IPS-18a (cell line): ENCODE measurements around the gene ARID4B.
"Not testable (repeated sequence)": the region's sequence is repeated elsewhere in the genome, so short reads cannot be mapped to it uniquely, and the experiment has no call there.

Experiments
- H3K27ac ChIP-seq: one replicate; pipeline ENCODE4 v1.5.1; 2013; ENCODE audit warnings: low read length
- H3K27me3 ChIP-seq: one replicate; pipeline ENCODE4 v1.6.1; 2013; ENCODE audit warnings: mild to moderate bottlenecking, low read length; ENCODE audit not compliant: control insufficient read depth, insufficient read depth
- H3K36me3 ChIP-seq: one replicate; pipeline ENCODE4 v1.6.1; 2013; ENCODE audit warnings: low read depth, low read length; ENCODE audit not compliant: control insufficient read depth
- H3K4me1 ChIP-seq: one replicate; pipeline ENCODE4 v1.6.1; 2013; ENCODE audit warnings: low read depth, low read length; ENCODE audit not compliant: control insufficient read depth
- H3K4me3 ChIP-seq: one replicate; pipeline ENCODE4 v1.5.1; 2013; ENCODE audit warnings: low read length
- H3K9ac ChIP-seq: one replicate; pipeline ENCODE4 v1.6.1; 2013; ENCODE audit warnings: mild to moderate bottlenecking, low read length, moderate library complexity
- H3K9me3 ChIP-seq: one replicate; pipeline ENCODE4 v1.6.1; 2013; ENCODE audit warnings: low read depth, low read length; ENCODE audit not compliant: control insufficient read depth

Gene ARID4B

DNA sequence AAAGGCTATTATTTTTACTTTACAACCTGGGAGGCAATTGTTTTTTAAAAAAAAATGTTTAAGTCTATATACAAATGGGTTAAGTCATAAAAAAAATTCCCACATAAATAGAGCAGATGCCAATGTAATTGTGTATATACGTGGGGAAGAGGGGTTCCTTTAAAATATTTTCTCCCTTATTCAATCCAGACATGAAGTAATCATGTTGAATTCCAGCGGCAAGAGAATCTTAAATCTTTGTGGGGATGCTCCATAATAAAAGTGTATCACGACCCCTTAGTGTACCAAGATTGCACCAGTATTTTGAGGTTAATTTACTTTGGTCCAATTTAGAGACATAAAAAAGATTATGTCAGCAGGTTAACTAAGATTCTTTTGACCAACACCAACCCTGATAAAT, 62.1 kb downstream of the ARID4B start:
- H3K4me3 ChIP-seq = no peak overlapping the region
- H3K27me3 ChIP-seq = no peaks in the 10 kb centered on the region
- H3K4me1 ChIP-seq = peaks cover 11% of the 10 kb centered on the region
- no peaks in the 10 kb centered on the region for H3K36me3 ChIP-seq
- H3K9me3 ChIP-seq = no peaks in the 10 kb centered on the region
- H3K27ac ChIP-seq = no peak overlapping the region
- peak overlapping the region; percentile 4 for H3K9ac ChIP-seq

DNA sequence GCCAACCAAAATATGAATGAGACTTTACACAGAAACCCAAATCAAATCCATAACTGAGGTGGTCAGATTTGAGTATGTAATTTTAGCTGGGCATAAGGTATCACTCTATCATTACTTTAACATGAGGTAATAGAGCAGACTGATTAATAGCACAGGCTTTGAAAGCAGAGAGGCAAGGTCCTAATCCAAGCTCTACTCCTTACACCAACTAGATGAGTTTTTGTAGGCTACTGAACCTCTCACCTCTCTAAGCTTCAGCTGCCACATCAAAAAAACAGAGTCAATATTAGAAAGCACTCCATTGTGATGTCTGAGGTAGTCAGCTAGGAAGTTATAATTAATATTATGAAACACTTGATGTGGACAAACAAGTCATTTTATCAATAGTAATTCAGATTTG, 63.7 kb downstream of the ARID4B start:
- no peak overlapping the region for H3K27ac ChIP-seq

DNA sequence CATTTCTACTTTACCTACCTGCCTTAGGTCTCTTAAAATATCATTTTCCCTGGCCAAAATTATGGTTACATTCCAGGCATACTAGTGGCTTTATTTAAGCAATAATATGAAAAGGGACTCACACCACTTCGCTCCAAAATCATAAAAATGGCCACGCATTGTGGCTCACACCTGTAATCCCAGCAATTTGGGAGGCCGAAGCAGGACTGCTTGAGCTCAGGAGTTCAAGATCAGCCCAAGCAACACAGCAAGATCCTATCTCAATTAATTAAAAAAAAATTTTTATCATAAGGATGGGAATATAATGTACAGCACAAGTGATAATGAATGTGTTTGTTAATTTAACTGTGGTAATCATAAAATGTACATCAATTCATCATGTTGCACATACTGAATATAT, 65.4 kb downstream of the ARID4B start:
- H3K9ac ChIP-seq = no peak overlapping the region
- H3K27me3 ChIP-seq = no peaks in the 10 kb centered on the region
- H3K36me3 ChIP-seq = peaks cover 6% of the 10 kb centered on the region
- H3K9me3 ChIP-seq = no peaks in the 10 kb centered on the region
- H3K4me3 ChIP-seq = no peak overlapping the region
- H3K27ac ChIP-seq = no peak overlapping the region
- H3K4me1 ChIP-seq = peaks cover 9% of the 10 kb centered on the region

More for the DNA sequence above, 63.7 kb downstream of the ARID4B start:
- Histone ChIP-seq H3K36me3 (peaks cover 1% of the 10 kb centered on the region), H3K27me3 (no peaks in the 10 kb centered on the region), H3K4me1 (peaks cover 6% of the 10 kb centered on the region), H3K9me3 (no peaks in the 10 kb centered on the region), H3K9ac (no peak overlapping the region), H3K4me3 (no peak overlapping the region)

DNA sequence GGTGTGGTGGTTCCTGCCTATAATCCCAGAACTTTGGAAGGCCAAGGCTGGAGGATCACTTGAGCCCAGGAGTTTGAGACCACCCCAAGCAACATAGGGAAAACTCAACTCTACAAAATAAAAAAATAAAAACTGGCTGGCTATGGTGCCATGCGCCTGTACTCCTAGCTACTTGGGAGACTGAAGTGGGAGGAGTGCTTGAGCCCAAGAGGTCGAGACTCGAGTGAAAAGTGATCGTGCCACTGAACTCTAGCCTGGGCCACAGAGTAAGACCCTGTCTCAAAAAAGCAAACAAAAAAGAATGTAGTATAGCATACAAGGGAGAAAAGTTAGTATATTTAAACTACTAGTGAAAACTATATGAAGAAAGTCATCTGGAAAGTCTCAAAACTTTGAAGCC, 66.7 kb downstream of the ARID4B start:
- H3K4me3 ChIP-seq = no peak overlapping the region
- peaks cover 6% of the 10 kb centered on the region for H3K36me3 ChIP-seq
- peaks cover 5% of the 10 kb centered on the region for H3K4me1 ChIP-seq
- H3K9ac ChIP-seq = no peak overlapping the region
- no peak overlapping the region for H3K27ac ChIP-seq
- H3K9me3 ChIP-seq = no peaks in the 10 kb centered on the region
- H3K27me3 ChIP-seq = no peaks in the 10 kb centered on the region

DNA sequence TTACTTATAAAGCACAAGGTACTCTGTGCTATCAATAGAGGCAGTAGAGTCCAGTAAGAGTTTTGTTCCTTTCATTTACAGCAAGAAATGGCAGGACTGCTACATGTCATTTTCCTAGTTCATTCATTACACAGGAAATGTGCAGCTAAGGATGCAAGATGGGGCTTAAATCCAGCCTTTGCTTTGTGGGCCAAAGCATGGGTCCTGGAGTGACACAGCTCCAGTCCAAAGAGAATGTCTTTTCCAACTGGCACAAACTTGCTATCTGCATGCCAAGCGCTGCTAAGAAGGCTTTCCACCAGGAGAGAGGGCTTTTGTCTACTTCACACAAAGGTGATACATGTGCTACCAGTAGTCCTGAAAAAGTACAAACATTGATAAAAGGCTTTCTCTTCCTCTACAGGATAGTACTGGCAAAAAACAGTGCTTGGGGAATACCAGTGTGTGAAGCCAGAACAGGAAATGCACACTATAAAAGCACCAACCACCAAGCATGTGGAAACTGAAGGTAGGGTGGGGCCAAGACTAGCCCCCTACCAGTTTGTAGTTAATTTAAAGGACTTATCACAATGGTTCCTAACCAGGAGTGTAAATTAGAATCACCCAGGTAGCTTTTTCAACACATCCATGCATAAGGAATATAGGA, 68.7 kb downstream of the ARID4B start:
- Histone ChIP-seq H3K36me3 (peaks cover 6% of the 10 kb centered on the region), H3K9ac (no peak overlapping the region), H3K4me3 (no peak overlapping the region), H3K27ac (no peak overlapping the region), H3K4me1 (peaks cover 5% of the 10 kb centered on the region), H3K27me3 (no peaks in the 10 kb centered on the region), H3K9me3 (no peaks in the 10 kb centered on the region)

DNA sequence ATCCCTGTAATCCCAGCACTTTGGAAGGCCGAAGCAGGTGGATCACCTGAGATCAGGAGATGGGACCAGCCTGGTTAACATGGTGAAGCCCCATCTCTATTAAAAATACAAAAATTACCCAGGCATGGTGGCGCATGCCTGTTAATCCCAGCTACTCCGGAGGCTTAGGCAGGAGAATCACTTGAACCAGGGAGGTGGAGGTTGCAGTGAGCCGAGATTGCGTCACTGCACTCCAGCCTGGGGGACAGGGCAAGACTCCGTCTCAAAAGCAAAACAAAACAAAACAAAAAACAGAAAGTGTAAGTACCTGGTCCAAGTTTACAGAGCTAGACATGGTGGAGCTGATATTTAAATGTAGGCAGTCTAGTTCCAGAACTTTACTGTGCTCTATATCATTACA, 69.9 kb downstream of the ARID4B start:
- H3K36me3 ChIP-seq = not testable (repeated sequence)

DNA sequence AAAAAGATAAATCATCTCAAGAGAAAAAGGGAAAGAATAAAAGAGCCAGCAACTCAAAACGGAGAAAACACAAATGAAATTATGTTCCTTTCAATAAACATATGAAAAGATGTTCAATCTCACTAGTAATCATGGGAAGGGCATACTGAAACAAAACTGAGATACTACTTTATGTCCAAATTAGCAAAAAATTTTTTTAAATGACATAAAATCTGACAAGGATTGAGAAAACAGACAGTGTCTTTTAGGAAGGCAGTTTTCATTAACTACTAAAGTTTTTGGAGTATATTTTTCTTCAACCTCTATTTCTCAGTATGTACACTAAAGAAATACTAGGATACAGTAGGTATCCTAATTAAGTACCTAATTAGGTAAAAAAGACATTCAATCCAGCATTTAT, 73.3 kb downstream of the ARID4B start:
- H3K4me1 ChIP-seq = peaks cover 5% of the 10 kb centered on the region
- H3K27ac ChIP-seq = no peak overlapping the region
- no peaks in the 10 kb centered on the region for H3K9me3 ChIP-seq
- no peaks in the 10 kb centered on the region for H3K27me3 ChIP-seq
- H3K4me3 ChIP-seq = no peak overlapping the region
- H3K9ac ChIP-seq = no peak overlapping the region
- peaks cover 19% of the 10 kb centered on the region for H3K36me3 ChIP-seq

More for the DNA sequence above, 69.9 kb downstream of the ARID4B start:
- not testable (repeated sequence) for H3K4me1 ChIP-seq, H3K27me3 ChIP-seq, H3K9ac ChIP-seq, H3K4me3 ChIP-seq, H3K27ac ChIP-seq, H3K9me3 ChIP-seq

DNA sequence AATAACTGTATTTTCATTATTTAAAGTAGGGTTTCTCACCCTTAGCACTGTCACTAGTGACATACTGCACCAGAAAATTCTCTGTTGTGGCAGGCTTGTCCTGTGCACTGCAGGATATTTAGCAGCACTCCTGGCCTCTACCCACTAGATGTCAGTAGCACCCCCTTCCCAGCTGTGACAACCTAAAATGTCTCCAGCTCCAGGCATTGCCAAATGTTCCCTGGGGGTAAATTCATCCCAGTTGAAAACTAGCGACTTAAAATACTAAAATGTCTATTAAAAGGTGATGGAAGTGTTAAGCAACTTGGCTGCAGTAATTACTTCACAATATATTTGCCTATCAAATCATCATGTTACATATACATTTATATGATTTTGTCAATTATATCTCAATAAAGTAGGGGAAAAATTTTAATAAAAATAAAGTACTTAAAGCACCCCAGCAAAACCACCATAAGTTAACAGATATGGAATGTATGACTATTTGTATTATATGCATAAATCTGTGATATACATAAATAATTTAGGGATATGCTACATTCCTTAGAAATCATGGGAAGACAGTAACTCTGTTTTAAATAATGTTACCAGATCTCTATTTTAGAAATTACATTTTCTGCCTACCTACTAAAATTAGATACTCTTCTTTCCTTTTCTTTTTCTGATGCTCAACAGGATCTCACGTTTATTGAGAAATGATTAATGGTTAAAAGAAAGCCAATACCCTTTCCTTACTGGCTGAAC, 74.6 kb downstream of the ARID4B start:
- Histone ChIP-seq H3K4me3 (no peak overlapping the region), H3K9me3 (no peaks in the 10 kb centered on the region), H3K27me3 (no peaks in the 10 kb centered on the region), H3K9ac (no peak overlapping the region), H3K4me1 (no peaks in the 10 kb centered on the region), H3K27ac (no peak overlapping the region), H3K36me3 (peaks cover 16% of the 10 kb centered on the region)

DNA sequence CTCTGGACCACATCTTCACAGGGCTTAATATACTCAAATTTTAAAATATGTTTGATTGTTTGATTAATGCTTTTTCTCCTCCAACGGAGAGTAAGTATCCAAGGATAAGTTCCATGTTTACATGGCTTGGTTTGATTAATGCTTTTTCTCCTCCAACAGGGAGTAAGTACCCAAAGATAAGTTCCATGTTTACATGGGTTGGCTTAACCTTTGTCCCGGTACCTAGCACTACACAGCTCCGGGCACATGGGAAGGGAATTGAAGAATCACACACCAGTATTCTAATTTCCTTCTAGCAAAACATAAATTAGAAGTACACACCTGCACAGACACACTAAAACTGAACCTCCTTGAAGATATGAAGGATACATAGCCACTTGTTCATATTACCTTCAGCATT, 77.5 kb downstream of the ARID4B start:
- no peaks in the 10 kb centered on the region for H3K27me3 ChIP-seq
- H3K27ac ChIP-seq = no peak overlapping the region
- no peak overlapping the region for H3K4me3 ChIP-seq
- H3K36me3 ChIP-seq = peaks cover 27% of the 10 kb centered on the region
- H3K9me3 ChIP-seq = no peaks in the 10 kb centered on the region
- no peaks in the 10 kb centered on the region for H3K4me1 ChIP-seq
- H3K9ac ChIP-seq = no peak overlapping the region

DNA sequence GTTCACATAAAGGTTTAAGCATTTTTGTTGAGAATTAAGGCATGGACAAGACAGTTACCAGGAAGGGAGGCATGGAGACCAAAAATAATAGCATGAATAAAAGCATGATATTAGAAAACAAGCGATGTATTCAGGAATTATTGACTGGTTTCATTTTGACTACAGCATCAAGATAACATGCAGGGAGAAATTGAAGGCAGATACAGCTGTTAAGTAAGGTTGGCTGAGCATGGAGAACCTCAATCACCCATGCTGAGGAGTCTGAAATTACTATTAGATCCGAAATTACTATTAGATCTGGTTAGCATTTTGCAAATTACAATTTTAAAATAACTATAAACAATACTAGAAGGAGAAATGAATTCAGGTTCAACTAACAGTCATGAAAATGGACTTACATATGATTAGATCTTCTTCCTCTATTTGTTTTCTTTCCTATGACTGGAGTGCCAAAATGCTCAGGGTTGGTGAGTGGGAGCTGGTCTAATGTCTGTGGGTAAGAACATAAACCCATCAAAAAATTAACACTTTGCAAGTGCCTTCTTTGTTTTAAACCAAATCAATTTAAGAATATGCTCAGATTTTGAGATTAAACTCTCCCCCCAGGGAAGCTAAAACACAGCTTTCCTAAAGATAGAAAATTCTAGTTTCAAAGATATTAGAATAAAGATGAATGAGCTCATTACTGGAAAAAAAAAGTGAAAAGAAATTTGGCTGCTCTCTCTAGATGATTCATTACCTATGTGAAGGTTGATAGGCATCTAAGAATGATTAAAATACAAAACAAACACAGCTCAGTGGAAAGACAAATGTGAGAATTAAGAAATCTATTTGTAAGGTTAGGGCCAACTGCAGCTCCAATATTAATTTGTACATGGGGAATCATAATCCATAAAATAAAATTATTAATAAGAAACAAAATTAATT, 81.7 kb downstream of the ARID4B start:
- H3K4me1 ChIP-seq = no peaks in the 10 kb centered on the region
- no peak overlapping the region for H3K9ac ChIP-seq
- H3K9me3 ChIP-seq = no peaks in the 10 kb centered on the region
- no peak overlapping the region for H3K27ac ChIP-seq
- H3K4me3 ChIP-seq = no peak overlapping the region
- peaks cover 20% of the 10 kb centered on the region for H3K36me3 ChIP-seq
- no peaks in the 10 kb centered on the region for H3K27me3 ChIP-seq

DNA sequence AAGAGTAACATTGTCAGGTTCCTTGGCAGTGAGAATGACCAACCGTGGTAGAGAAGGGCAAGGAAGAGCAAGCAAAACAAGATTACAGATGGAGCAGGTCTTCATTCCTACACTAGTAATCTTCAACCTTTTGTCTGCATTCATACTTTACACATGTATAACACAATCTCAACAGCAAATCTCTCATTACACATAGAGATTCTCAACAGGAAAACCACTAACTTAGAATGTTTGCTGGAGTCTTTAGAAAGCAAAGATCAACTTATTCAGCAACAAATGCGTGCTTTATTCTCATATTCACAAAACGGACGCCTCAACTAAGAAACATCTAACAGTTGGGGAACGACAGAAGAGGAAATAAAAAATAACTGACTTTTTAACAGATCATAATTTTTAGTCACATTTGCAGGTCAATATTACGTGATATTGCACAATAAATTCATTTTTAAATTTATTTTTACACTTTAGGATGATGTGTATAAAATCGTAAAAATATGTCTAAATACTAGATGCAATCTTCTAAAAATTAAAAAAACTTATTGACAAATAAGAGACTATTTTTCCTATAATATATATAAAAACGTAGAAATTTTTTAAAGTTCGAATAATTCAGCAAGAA, 82.9 kb downstream of the ARID4B start:
- no peaks in the 10 kb centered on the region for H3K27me3 ChIP-seq
- H3K9ac ChIP-seq = no peak overlapping the region
- H3K4me1 ChIP-seq = no peaks in the 10 kb centered on the region
- H3K27ac ChIP-seq = no peak overlapping the region
- H3K4me3 ChIP-seq = no peak overlapping the region
- H3K9me3 ChIP-seq = no peaks in the 10 kb centered on the region
- peaks cover 18% of the 10 kb centered on the region for H3K36me3 ChIP-seq
